Stomach smooth muscle (tissue), 2 donors: ENCODE data around the gene CLDND1.

Experiments used
- H3K27ac ChIP-seq: one replicate; pipeline ENCODE4 v1.7.0; 2013; ENCODE audit warnings: mild to moderate bottlenecking, low read length, inconsistent platforms
- H3K27me3 ChIP-seq, 2 donors: one replicate each; pipeline ENCODE4 v1.7.0; 2013; ENCODE audit warnings: low read length in 2 of 2; ENCODE audit not compliant: insufficient read depth in 2 of 2, control insufficient read depth in 1 of 2
- H3K36me3 ChIP-seq, 2 donors: one replicate each; pipeline ENCODE4 v1.7.0; 2013; ENCODE audit warnings: low read length in 2 of 2; ENCODE audit not compliant: control insufficient read depth in 2 of 2, insufficient read depth in 2 of 2
- H3K4me1 ChIP-seq: one replicate; pipeline ENCODE4 v1.7.0; 2013; ENCODE audit warnings: low read length; ENCODE audit not compliant: control insufficient read depth, insufficient read depth
- H3K4me3 ChIP-seq, 2 donors: one replicate each; pipeline ENCODE4 v1.7.0; 2013; ENCODE audit warnings: low read length in 2 of 2
- H3K9ac ChIP-seq, 2 donors: one replicate each; pipeline ENCODE4 v1.7.0; 2013; ENCODE audit warnings: low read length in 2 of 2, mild to moderate bottlenecking in 1 of 2
- H3K9me3 ChIP-seq, 2 donors: one replicate each; pipeline ENCODE4 v1.7.0; 2013; ENCODE audit warnings: low read length in 2 of 2; ENCODE audit not compliant: control insufficient read depth in 2 of 2
- donor health status: healthy.
- donor health status: Pancreatic carcinoma.

Gene CLDND1

DNA sequence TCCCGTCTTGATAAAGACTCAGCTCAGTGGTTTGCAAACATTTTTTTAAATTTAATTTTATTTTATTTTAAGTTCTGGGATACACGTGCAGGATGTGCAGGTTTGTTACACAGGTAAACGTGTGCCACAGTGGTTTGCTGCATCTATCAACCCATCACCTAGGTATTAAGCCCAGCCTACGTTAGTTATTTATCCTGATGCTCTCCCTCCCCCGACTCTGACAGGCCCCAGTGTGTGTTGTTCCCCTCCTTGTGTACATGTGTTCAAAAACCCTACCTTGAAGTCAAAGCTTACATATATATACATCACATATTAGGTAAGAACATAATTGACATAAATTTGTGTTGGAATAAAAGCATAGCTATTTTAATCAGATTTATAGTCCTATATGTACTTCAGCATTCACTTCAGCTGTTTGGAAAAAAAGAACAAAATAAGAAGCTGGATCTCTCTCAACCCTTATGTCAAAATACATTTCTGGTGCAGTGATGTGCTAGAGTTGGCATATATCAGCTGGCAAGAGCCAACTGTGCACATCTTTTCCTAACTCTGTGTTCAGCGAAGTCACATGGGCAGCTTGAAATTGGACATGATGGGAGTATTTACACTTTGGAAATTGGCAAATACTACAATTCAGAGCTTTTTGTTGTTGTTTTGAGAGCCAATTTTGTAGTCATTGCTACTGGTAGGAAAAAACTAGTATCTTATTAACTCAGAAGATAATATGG is 35.6 kb upstream of the CLDND1 start:
- no peak overlapping the region for H3K4me3 ChIP-seq
- no peaks in the 10 kb centered on the region for H3K27me3 ChIP-seq
- H3K4me1 ChIP-seq = no peaks in the 10 kb centered on the region
- no peak overlapping the region for H3K27ac ChIP-seq
- no peaks in the 10 kb centered on the region for H3K9me3 ChIP-seq
- H3K9ac ChIP-seq = no peak overlapping the region
- H3K36me3 ChIP-seq = no peaks in the 10 kb centered on the region

DNA sequence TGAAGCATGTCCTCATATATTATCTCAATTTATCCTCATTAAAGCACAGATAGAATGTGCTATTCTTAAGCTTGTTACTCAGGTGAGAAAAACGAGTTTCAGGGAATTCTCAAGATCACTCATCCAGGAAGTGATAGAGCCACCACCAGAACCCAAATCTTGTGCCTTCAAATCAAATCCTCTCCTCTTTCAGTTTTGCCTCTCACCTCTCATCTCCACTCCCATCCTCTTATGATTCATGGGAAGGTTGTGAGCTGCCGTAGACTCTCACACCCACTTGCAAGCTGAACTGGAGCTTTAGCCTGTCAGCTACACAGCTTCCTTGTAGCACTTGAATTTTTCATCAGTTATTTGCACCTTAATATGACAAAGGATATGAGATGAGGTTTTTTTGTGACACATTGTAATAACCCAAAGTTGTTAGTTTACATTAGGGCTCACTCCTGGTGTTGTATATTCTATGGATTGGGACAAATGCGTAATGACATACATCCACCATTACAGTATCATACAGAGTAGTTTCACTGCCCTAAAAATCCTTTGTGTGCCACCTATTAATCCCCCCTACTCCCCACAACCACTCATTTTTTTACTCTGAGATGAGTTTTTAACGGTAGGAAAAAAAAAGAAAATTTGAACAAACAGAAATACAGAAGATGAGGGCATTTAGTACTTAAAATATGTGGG is 34.8 kb upstream of the CLDND1 start:
- H3K9me3 ChIP-seq = no peaks in the 10 kb centered on the region
- H3K9ac ChIP-seq = no peak overlapping the region
- H3K36me3 ChIP-seq = no peaks in the 10 kb centered on the region
- no peaks in the 10 kb centered on the region for H3K27me3 ChIP-seq
- H3K27ac ChIP-seq = no peak overlapping the region
- no peaks in the 10 kb centered on the region for H3K4me1 ChIP-seq
- no peak overlapping the region for H3K4me3 ChIP-seq

DNA sequence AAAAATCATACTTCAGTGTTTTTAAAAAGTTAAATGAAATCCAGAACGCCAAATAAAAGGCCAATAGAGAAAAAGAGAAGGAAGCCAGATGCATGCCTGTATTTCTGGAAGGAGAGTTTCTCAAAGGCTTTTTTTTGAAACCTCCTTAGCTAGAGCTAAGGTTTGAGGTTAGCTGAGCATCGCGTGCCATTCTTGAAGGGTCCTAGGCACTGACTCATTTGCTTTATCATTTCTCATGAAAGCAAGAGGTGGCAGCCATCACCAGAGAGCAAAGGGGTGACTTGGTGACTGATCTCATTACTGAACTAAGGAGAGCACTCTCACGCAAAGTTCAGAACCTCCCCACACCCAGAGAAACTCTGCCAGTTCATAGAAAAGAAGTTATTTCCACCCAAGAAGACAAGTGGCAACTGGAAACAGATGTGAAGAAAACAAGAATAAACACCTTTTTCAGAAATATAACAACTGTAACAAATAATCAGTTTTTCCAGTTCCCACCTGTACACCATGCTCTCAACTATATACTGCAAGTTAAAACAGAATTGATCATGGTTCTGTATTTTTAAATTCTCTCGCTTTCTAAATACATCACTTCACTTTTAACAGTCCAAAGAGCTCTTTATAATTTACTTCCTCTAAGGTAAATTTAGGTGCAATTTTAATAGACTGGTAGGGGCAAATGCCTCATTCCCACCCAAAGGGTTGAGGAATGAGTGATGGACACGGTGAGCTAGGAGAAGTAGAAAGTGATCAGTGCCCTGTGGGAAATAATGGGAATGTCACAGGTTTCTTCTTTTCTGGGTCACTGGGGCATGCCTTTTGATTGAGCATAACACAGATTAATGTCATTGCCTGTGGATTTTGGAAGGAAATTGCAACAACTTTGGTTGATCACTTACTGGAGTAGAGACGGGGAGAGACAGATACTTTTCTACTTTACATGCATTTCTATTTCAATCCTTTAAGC is 33.7 kb upstream of the CLDND1 start:
- Histone ChIP-seq H3K9ac (no peak overlapping the region), H3K4me1 (no peaks in the 10 kb centered on the region), H3K27ac (no peak overlapping the region), H3K4me3 (no peak overlapping the region), H3K9me3 (no peaks in the 10 kb centered on the region), H3K36me3 (no peaks in the 10 kb centered on the region), H3K27me3 (no peaks in the 10 kb centered on the region)

DNA sequence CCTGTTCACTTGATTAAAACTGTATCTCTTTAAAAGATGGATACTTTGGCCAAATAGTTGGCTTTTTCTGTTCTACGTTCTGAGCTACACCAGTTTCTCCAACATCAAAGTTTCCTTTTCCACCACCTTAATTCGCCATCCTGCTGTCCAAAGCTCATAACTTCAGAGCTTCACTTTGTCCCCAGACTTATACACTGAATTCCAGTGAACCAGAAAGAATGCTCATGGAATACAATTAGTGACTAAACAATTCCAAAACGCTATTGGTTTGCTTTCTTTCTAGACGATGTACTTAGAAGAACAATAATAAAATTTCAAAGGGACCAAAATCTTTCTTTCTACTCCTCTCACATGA is 32.3 kb upstream of the CLDND1 start:
- Histone ChIP-seq H3K4me3 (no peak overlapping the region), H3K27ac (no peak overlapping the region), H3K27me3 (no peaks in the 10 kb centered on the region), H3K9me3 (no peaks in the 10 kb centered on the region), H3K4me1 (no peaks in the 10 kb centered on the region), H3K36me3 (no peaks in the 10 kb centered on the region), H3K9ac (no peak overlapping the region)

DNA sequence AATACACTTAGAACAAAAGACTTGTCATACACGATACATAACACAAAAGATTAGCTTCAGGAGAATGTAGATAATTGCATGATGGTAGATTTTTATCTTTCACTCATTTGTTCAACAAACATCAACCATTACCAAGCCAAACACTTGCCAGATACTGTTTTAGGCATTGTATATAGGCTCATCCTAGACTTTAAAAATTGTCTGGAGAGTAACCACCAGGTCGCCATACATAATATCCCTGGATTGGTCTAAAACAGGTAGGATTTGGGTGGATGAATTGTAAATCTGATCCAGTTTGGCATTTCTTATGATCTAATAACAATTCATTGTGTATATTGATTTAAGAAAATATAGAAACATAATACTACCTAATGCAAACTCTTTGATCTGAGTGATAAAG is 31.9 kb upstream of the CLDND1 start:
- Histone ChIP-seq H3K4me1 (no peaks in the 10 kb centered on the region), H3K9me3 (no peaks in the 10 kb centered on the region), H3K27ac (no peak overlapping the region), H3K36me3 (no peaks in the 10 kb centered on the region), H3K9ac (no peak overlapping the region), H3K27me3 (no peaks in the 10 kb centered on the region), H3K4me3 (no peak overlapping the region)

DNA sequence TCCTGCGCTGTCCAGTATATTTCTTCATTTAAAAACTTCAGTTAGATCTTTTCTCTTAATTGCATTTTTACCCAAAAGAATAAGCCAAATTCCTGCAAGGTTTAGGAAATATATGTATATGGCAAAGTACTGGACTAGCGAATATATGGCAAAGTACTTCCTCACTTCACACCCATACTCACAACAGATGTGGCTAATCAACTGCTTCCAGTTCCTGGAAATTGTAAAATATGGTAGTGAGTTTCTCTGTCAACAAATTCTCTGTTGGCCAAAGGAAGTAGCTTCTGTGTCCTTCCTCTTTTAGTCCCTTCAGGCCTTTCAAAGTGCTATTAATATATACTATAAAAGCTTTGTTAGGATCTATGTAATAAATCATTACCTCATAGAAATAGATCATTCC is 31.1 kb upstream of the CLDND1 start:
- Histone ChIP-seq H3K9ac (no peak overlapping the region), H3K4me3 (no peak overlapping the region), H3K9me3 (no peaks in the 10 kb centered on the region), H3K36me3 (no peaks in the 10 kb centered on the region), H3K27me3 (no peaks in the 10 kb centered on the region), H3K4me1 (no peaks in the 10 kb centered on the region), H3K27ac (no peak overlapping the region)

DNA sequence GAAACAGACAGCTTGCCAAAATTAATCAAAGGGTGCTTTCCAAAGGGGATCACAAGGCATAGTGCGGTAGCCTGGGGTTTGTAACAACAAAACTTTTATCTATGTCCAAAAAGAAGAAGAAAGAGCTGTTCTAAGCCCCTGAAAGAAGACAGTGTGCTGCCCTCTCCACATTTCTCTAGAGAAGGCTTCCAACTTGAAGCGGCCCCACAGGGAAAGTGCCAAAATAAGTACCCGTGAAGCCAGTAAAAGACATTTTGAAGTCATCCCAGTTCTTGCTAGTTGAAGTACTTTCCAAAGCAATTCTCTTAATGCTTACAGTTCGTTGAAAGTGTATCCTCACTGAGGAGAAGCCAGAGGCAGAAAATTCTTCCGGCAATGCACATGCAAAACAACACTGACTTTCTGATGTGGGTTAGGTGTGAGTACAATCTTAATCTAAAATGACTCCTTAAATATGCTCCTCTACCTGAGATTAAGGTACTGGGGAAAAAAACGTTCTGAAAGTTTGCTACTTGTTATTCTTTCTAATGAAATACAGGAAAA is 30.4 kb upstream of the CLDND1 start:
- Histone ChIP-seq H3K4me1 (no peaks in the 10 kb centered on the region), H3K27me3 (no peaks in the 10 kb centered on the region), H3K9me3 (no peaks in the 10 kb centered on the region), H3K9ac (no peak overlapping the region), H3K4me3 (no peak overlapping the region), H3K36me3 (no peaks in the 10 kb centered on the region), H3K27ac (no peak overlapping the region)

DNA sequence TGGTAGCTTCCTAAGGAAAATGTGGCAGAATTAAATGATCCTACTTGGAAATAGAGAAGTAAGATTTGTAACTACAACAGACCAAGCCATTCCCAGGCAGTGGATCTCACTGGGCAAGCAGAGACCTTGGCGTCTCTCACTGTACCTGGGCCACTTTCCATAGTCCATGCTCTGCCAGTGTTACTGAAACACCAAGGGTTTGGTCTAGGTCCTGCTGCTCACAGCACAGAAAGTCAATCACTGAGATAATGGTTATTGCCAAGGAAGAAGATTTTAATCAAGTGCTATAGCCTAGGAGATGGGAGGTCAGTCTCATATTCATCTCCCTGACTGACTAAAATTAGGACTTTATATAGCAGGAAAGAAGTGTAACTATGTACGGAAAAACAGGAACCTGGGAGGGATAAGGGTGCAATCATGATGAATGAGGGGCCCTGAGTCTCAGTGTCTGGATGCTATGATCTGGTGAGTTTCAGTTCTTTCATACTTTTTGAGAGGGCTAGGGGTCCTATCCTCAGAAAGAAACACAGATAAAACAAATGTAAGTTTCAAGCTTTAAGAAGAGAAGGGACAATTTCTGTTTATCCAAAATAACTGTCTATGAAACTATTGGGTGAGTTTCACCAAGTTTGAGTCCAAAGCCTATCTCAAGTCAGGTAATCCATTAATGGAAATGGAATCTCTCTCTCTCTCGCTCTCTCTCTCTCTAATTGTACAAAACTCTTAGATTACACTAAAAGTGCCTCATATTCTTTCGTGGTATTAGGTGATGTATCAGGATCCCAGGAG is 29.7 kb upstream of the CLDND1 start:
- H3K9ac ChIP-seq = no peak overlapping the region
- H3K4me3 ChIP-seq = no peak overlapping the region
- no peaks in the 10 kb centered on the region for H3K36me3 ChIP-seq
- H3K27ac ChIP-seq = no peak overlapping the region
- H3K9me3 ChIP-seq = no peaks in the 10 kb centered on the region
- no peaks in the 10 kb centered on the region for H3K4me1 ChIP-seq
- no peaks in the 10 kb centered on the region for H3K27me3 ChIP-seq

DNA sequence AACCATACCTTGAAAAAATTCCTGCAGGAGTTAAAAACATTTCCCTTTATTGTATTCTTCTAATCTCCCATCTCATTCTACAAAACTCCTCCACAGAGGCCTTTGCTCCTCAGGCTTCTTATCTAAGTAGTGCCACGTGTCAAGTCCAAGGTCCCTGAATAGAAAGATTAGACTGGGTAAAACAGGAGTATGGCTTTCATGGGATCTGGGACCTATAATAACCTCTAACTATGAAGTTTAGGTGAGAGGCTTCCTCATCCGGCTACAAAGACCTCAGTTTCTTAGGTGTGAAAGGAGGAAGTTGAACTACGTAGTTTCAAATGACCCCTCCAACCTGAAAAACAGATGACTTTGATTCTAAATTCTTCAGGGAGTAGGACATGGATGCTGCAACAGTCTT is 29.1 kb upstream of the CLDND1 start:
- no peak overlapping the region for H3K27ac ChIP-seq
- no peaks in the 10 kb centered on the region for H3K4me1 ChIP-seq
- no peak overlapping the region for H3K4me3 ChIP-seq
- H3K27me3 ChIP-seq = no peaks in the 10 kb centered on the region
- H3K36me3 ChIP-seq = no peaks in the 10 kb centered on the region
- no peaks in the 10 kb centered on the region for H3K9me3 ChIP-seq
- no peak overlapping the region for H3K9ac ChIP-seq

DNA sequence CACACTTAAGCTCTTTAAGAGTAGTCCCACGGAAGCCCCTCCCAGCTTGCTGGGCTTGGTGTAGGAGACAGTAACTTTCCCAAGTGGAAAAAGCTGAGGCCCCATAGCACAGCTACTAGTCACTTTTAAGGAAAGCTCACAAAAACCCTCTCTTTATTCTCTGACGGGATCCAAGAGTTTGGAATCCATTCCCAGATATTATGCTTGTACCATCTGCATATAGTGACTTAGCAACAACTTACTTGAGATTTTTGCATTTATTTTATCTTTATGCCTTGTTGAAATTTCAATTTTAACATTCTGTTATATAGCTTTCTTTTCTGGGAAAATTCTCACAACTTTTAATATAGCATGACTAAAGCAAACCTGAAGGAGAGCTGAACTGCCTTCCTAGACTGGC is 28.5 kb upstream of the CLDND1 start:
- Histone ChIP-seq H3K9ac (no peak overlapping the region), H3K27ac (no peak overlapping the region), H3K4me3 (no peak overlapping the region), H3K36me3 (no peaks in the 10 kb centered on the region), H3K9me3 (no peaks in the 10 kb centered on the region), H3K4me1 (no peaks in the 10 kb centered on the region), H3K27me3 (no peaks in the 10 kb centered on the region)
